Upper lobe of right lung (tissue), 1 donor: ENCODE measurements around the gene RBM23. TPM values are rescaled to one million over a fixed set of nuclear protein-coding genes. Genes with fewer than 3 reads are reported as not detected.

Experiments
- ATAC-seq: fragments of 200-7000 bp; cut with Tn5 transposase; one replicate; pipeline ENCODE4 v1.9.1; 2020; ENCODE audit warnings: mild to moderate bottlenecking, moderate library complexity
- DNase-seq: peaks from one replicate; pipeline ENCODE4 v3.0.0-alpha.2; 2020
- H3K27ac ChIP-seq: fragments of 200-600 bp; one replicate; pipeline ENCODE4 v1.8.0; 2022
- H3K27me3 ChIP-seq: fragments of 200-600 bp; one replicate; pipeline ENCODE4 v1.8.0; 2022; ENCODE audit warnings: mild to moderate bottlenecking
- H3K36me3 ChIP-seq: fragments of 200-600 bp; one replicate; pipeline ENCODE4 v1.8.0; 2022
- H3K4me1 ChIP-seq: fragments of 200-600 bp; one replicate; pipeline ENCODE4 v1.8.0; 2022
- H3K4me3 ChIP-seq: fragments of 200-600 bp; one replicate; pipeline ENCODE4 v1.8.0; 2022; ENCODE audit warnings: mild to moderate bottlenecking
- H3K9me3 ChIP-seq: fragments of 200-600 bp; one replicate; pipeline ENCODE4 v1.8.0; 2022
- CTCF ChIP-seq: fragments of 200-600 bp; IDR thresholded peaks from one replicate; pipeline ENCODE4 v1.8.0; 2022; ENCODE audit warnings: antibody characterized with exemption
- intact Hi-C: fragments of 100-400 bp; cut with DNase I; formaldehyde crosslinking; loops from one replicate; pipeline ENCODE4 v1.11.0; 2022
- total RNA-seq: library from RNA; stranded (reverse); fragmentation: NEBNext Ultra II Directional; extraction: Animal tissue kit (Norgen Biotek cat#: 25700); gene quantifications from one replicate; pipeline ENCODE4 v1.2.1, GENCODE V29; 2021
- donor health status: DM: no; HTN: yes; CAD: no; lungs with severe emphysema.

The RBM23 gene
- total RNA-seq, 1 donor from 2014 or later, result 83.5 TPM

GRCh38 chr14:22847661-22848341, 71.1 kb downstream of the RBM23 start:
- ATAC-seq (peak; percentile 32), DNase-seq (peak; percentile 62)
- no peaks in the 10 kb centered on the region for H3K27me3 ChIP-seq
- peak overlapping the region; percentile 84 for H3K27ac ChIP-seq
- peaks cover 42% of the 10 kb centered on the region for H3K36me3 ChIP-seq
- H3K4me3 ChIP-seq, result no peak overlapping the region
- TF ChIP-seq CTCF, result no peak
- peaks cover 54% of the 10 kb centered on the region for H3K4me1 ChIP-seq
- intact Hi-C loops, result no loop called here
- no peaks in the 10 kb centered on the region for H3K9me3 ChIP-seq

- H3K4me1 ChIP-seq, result peaks cover 48% of the 10 kb centered on the region
- peak overlapping the region; percentile 65 for H3K27ac ChIP-seq
- TF ChIP-seq CTCF, result no peak
- no peak overlapping the region for H3K4me3 ChIP-seq
- no peak for ATAC-seq
- peaks cover 51% of the 10 kb centered on the region for H3K36me3 ChIP-seq
- intact Hi-C loops, result no loop called here
- H3K27me3 ChIP-seq, result no peaks in the 10 kb centered on the region
- peak; percentile 48 for DNase-seq
- H3K9me3 ChIP-seq, result no peaks in the 10 kb centered on the region
These were observed 72.1 kb downstream of the RBM23 start for GRCh38 chr14:22846811-22847307.

GRCh38 chr14:22845821-22846625, 72.9 kb downstream of the RBM23 start:
- ATAC-seq, result no peak
- intact Hi-C loops, result no loop called here
- Histone ChIP-seq H3K36me3 (peaks cover 60% of the 10 kb centered on the region), H3K4me3 (no peak overlapping the region), H3K27me3 (no peaks in the 10 kb centered on the region), H3K9me3 (no peaks in the 10 kb centered on the region), H3K27ac (peak overlapping the region; percentile 65), H3K4me1 (peaks cover 41% of the 10 kb centered on the region)
- TF ChIP-seq CTCF, result no peak
- DNase-seq, result peak; percentile 61

GRCh38 chr14:22845103-22845394, 73.9 kb downstream of the RBM23 start:
- Histone ChIP-seq H3K4me3 (no peak overlapping the region), H3K9me3 (no peaks in the 10 kb centered on the region), H3K36me3 (peaks cover 60% of the 10 kb centered on the region), H3K27me3 (no peaks in the 10 kb centered on the region), H3K4me1 (peaks cover 40% of the 10 kb centered on the region), H3K27ac (no peak overlapping the region)
- ATAC-seq (no peak), DNase-seq (no peak)
- TF ChIP-seq CTCF, result no peak
- intact Hi-C loops, result no loop called here

GRCh38 chr14:22844221-22845102, 74.5 kb downstream of the RBM23 start:
- Histone ChIP-seq H3K27ac (no peak overlapping the region), H3K4me3 (no peak overlapping the region), H3K36me3 (peaks cover 60% of the 10 kb centered on the region), H3K27me3 (no peaks in the 10 kb centered on the region), H3K4me1 (peaks cover 40% of the 10 kb centered on the region), H3K9me3 (no peaks in the 10 kb centered on the region)
- intact Hi-C loops, result no loop called here
- no peak for ATAC-seq
- no peak for TF ChIP-seq CTCF
- no peak for DNase-seq

Other genes starting within 250 kb of the RBM23 start
- 105 TPM for gene OXA1L, start 152.5 kb downstream of the RBM23 start, total RNA-seq
- gene SLC7A7, start 103.7 kb downstream of the RBM23 start, total RNA-seq, result 84.4 TPM
- 58.4 TPM for gene MRPL52, start 89.3 kb downstream of the RBM23 start, total RNA-seq
- 149 TPM for gene MMP14, start 82.6 kb downstream of the RBM23 start, total RNA-seq
- 142 TPM for gene LRP10, start 47.4 kb downstream of the RBM23 start, total RNA-seq
- 0.41 TPM for gene REM2, start 35.9 kb downstream of the RBM23 start, total RNA-seq
- gene PRMT5, start 10.2 kb upstream of the RBM23 start, total RNA-seq, result 38.9 TPM
- gene HAUS4, start 37.9 kb upstream of the RBM23 start, total RNA-seq, result 44.7 TPM
- 37.8 TPM for gene AJUBA, start 63.4 kb upstream of the RBM23 start, total RNA-seq
- gene C14orf93, start 91.0 kb upstream of the RBM23 start, total RNA-seq, result 8.4 TPM
- gene PSMB5, start 115.8 kb upstream of the RBM23 start, total RNA-seq, result 75.7 TPM
- gene PSMB11, start 123.1 kb upstream of the RBM23 start, total RNA-seq, result not detected
- 7.8 TPM for gene CDH24, start 138.4 kb upstream of the RBM23 start, total RNA-seq
- 161 TPM for gene ACIN1, start 176.0 kb upstream of the RBM23 start, total RNA-seq
- 55.3 TPM for gene C14orf119, start 176.4 kb upstream of the RBM23 start, total RNA-seq
- not detected for gene CIROP, start 185.8 kb upstream of the RBM23 start, total RNA-seq
- not detected for gene CEBPE, start 200.1 kb upstream of the RBM23 start, total RNA-seq